Kidney (tissue), 14 donors: ENCODE measurements around the gene LPCAT1. TPM values are rescaled to one million over a fixed set of nuclear protein-coding genes. Genes with fewer than 3 reads are reported as not detected.
A peak's percentile ranks its signal among the peaks of the same experiment; 100 is the strongest.

Experiments
- DNase-seq, 5 donors: peaks; one replicate each; pipeline ENCODE4 v3.0.0-alpha.2; 2013 to 2020
- FAIRE-seq: peaks from 2 replicates; lab custom pipeline; 2012; peaks lifted over from hg19 to GRCh38; lab: Jason Lieb, UNC
- H3K27ac ChIP-seq, 2 donors: one replicate each; pipeline ENCODE4 v1.7.0; 2013; ENCODE audit warnings: low read depth in 2 of 2, low read length in 2 of 2, inconsistent platforms in 1 of 2
- H3K27me3 ChIP-seq: one replicate; pipeline ENCODE4 v1.7.1; 2013; ENCODE audit warnings: low read length, inconsistent platforms; ENCODE audit not compliant: control insufficient read depth, insufficient read depth
- H3K36me3 ChIP-seq, 3 donors: one replicate each; pipeline versions ENCODE4 v1.7.0 to v1.7.1; 2013; ENCODE audit warnings: low read length in 3 of 3, control low read depth in 1 of 3, inconsistent platforms in 1 of 3; ENCODE audit not compliant: insufficient read depth in 3 of 3, control insufficient read depth in 2 of 3
- H3K4me1 ChIP-seq, 3 donors: one replicate each; pipeline versions ENCODE4 v1.7.0 to v1.7.1; 2013; ENCODE audit warnings: low read length in 3 of 3, inconsistent platforms in 1 of 3, low read depth in 1 of 3; ENCODE audit not compliant: control insufficient read depth in 2 of 3, insufficient read depth in 2 of 3
- H3K4me3 ChIP-seq, 3 donors: one replicate each; pipeline versions ENCODE4 v1.7.0 to v1.8.1; 2013; ENCODE audit warnings: low read length in 3 of 3, control low read depth in 1 of 3, inconsistent platforms in 1 of 3
- H3K9ac ChIP-seq, 3 donors: one replicate each; pipeline versions ENCODE4 v1.7.0 to v1.7.1; 2013; ENCODE audit warnings: low read length in 3 of 3, control low read depth in 1 of 3, inconsistent platforms in 1 of 3
- H3K9me3 ChIP-seq, 3 donors: one replicate each; pipeline versions ENCODE4 v1.7.0 to v1.7.1; 2013; ENCODE audit warnings: low read length in 3 of 3, control low read depth in 1 of 3, inconsistent platforms in 1 of 3; ENCODE audit not compliant: control insufficient read depth in 2 of 3, insufficient read depth in 1 of 3
- CTCF ChIP-seq: IDR thresholded peaks from 3 replicates; pipeline ENCODE4 v1.5.1; 2012; ENCODE audit warnings: mild to moderate bottlenecking, moderate library complexity, borderline replicate concordance; ENCODE audit not compliant: insufficient read depth; ENCODE audit errors: extremely low read depth
- intact Hi-C: fragments of 100-400 bp; cut with DNase I; formaldehyde crosslinking; loops from one replicate; pipeline ENCODE4 v1.11.1; 2022
- polyA plus RNA-seq: library from polyadenylated mRNA; stranded (reverse); fragments of 350-450 nt; fragmentation: Illumina TruSeq; extraction: RNeasy Lipid Tissue Mini Kit (QIAGEN cat#74804); gene quantifications from one replicate; pipeline ENCODE4 v1.2.3, GENCODE V29; 2014; ENCODE audit warnings: low read depth, low replicate concordance; ENCODE audit not compliant: insufficient read depth
- total RNA-seq: library from RNA; stranded (reverse); fragmentation: NEBNext Ultra II Directional; extraction: Animal tissue kit (Norgen Biotek cat#: 25700); gene quantifications from one replicate; pipeline ENCODE4 v1.2.1, GENCODE V29; 2021
- donor health status: control.
- donor health status: control.
- donor health status: control.
- donor health status: control.
- donor health status: control.
- donor health status: DM: yes; HTN: yes; CAD: no.
- donor health status: Normal renal cell carcinoma (clear cell type).

The LPCAT1 gene
- total and polyA plus RNA-seq, 2 donors from 2014 or later: 22.2 to 46.5 TPM

- no peaks in the 10 kb centered on the region for H3K36me3 ChIP-seq
- no peaks in the 10 kb centered on the region for H3K27me3 ChIP-seq
- peak in 2 of 5 donors; percentile 10 to 76 for DNase-seq
- TF ChIP-seq CTCF: no peak
- no peaks in the 10 kb centered on the region for H3K4me1 ChIP-seq
- no peak overlapping the region for H3K9ac ChIP-seq
- no peaks in the 10 kb centered on the region for H3K9me3 ChIP-seq
- H3K4me3 ChIP-seq: no peak overlapping the region
- intact Hi-C loops: no loop called here
- H3K27ac ChIP-seq: no peak overlapping the region
- FAIRE-seq: no peak
Observed at GRCh38 chr5:1552521-1553255, 28.9 kb upstream of the LPCAT1 start.

- no peaks in the 10 kb centered on the region for H3K27me3 ChIP-seq
- H3K9me3 ChIP-seq: no peaks in the 10 kb centered on the region
- H3K27ac ChIP-seq: no peak overlapping the region
- FAIRE-seq (no peak), DNase-seq (peak in 1 of 5 donors; percentile 55)
- no peaks in the 10 kb centered on the region for H3K4me1 ChIP-seq
- no peak overlapping the region for H3K4me3 ChIP-seq
- intact Hi-C loops: no loop called here
- H3K9ac ChIP-seq: no peak overlapping the region
- H3K36me3 ChIP-seq: no peaks in the 10 kb centered on the region
- no peak for TF ChIP-seq CTCF
Observed at GRCh38 chr5:1551426-1552301, 27.9 kb upstream of the LPCAT1 start.

GRCh38 chr5:1550287-1551076, 26.7 kb upstream of the LPCAT1 start:
- no peak overlapping the region for H3K27ac ChIP-seq
- no peak for TF ChIP-seq CTCF
- DNase-seq: peak in 1 of 5 donors; percentile 41
- no peak for FAIRE-seq
- H3K4me1 ChIP-seq: no peaks in the 10 kb centered on the region
- no peak overlapping the region for H3K4me3 ChIP-seq
- H3K9me3 ChIP-seq: no peaks in the 10 kb centered on the region
- H3K27me3 ChIP-seq: no peaks in the 10 kb centered on the region
- H3K9ac ChIP-seq: no peak overlapping the region
- intact Hi-C loops: no loop called here
- no peaks in the 10 kb centered on the region for H3K36me3 ChIP-seq
